DOHH2 (cell line): ENCODE measurements around the gene PTPN14.

Source experiments
- H3F3A ChIP-seq: fragments of 200-600 bp; sonication (generic), shearing (Covaris generic); 2 replicates; pipeline ENCODE4 v1.6.0; 2016; ENCODE audit warnings: antibody characterized with exemption, mild to moderate bottlenecking; ENCODE audit not compliant: control insufficient read depth, insufficient read depth
- H3K27ac ChIP-seq: fragments of 200-600 bp; sonication (generic); 2 replicates; pipeline ENCODE4 v1.5.1; 2014; ENCODE audit warnings: low read depth, mild to moderate bottlenecking, low read length, moderate library complexity
- H3K27me3 ChIP-seq: fragments of 200-600 bp; sonication (generic); 2 replicates; pipeline ENCODE4 v1.6.1; 2014; ENCODE audit warnings: mild to moderate bottlenecking, low read length, mixed read lengths; ENCODE audit not compliant: control insufficient read depth
- H3K36me3 ChIP-seq: fragments of 200-600 bp; sonication (generic); 2 replicates; pipeline ENCODE4 v1.6.1; 2014; ENCODE audit warnings: mild to moderate bottlenecking, low read length, moderate library complexity, mixed read lengths; ENCODE audit not compliant: control insufficient read depth
- H3K4me1 ChIP-seq: fragments of 200-600 bp; sonication (generic); 2 replicates; pipeline ENCODE4 v1.6.1; 2014; ENCODE audit warnings: mild to moderate bottlenecking, low read length, mixed read lengths; ENCODE audit not compliant: control insufficient read depth
- H3K4me2 ChIP-seq: fragments of 200-600 bp; sonication (generic); 2 replicates; pipeline ENCODE4 v1.6.0; 2014; ENCODE audit warnings: mild to moderate bottlenecking, low read length, moderate library complexity
- H3K4me3 ChIP-seq: fragments of 200-600 bp; sonication (generic); 2 replicates; pipeline ENCODE4 v1.5.1; 2014; ENCODE audit warnings: mild to moderate bottlenecking, low read length, mixed read lengths
- H3K79me2 ChIP-seq: fragments of 200-600 bp; sonication (generic); 2 replicates; pipeline ENCODE4 v1.6.1; 2014; ENCODE audit warnings: mild to moderate bottlenecking, low read length, mixed read lengths; ENCODE audit not compliant: control insufficient read depth
- H3K9me2 ChIP-seq: fragments of 200-600 bp; sonication (generic); replicated peaks from 2 replicates; pipeline ENCODE4 v1.6.1; 2014; ENCODE audit warnings: mild to moderate bottlenecking, low read length, mixed read lengths; ENCODE audit not compliant: control insufficient read depth
- H3K9me3 ChIP-seq: fragments of 200-600 bp; sonication (generic); 2 replicates; pipeline ENCODE4 v1.6.1; 2014; ENCODE audit warnings: antibody characterized with exemption, low read length, mixed read lengths; ENCODE audit not compliant: control insufficient read depth, insufficient read depth
- H4K20me1 ChIP-seq: fragments of 200-600 bp; sonication (generic); 2 replicates; pipeline ENCODE4 v1.6.0; 2014; ENCODE audit warnings: low read depth, mild to moderate bottlenecking, antibody characterized with exemption, low read length, moderate library complexity; ENCODE audit not compliant: control insufficient read depth, insufficient read depth
- EZH2phosphoT487 ChIP-seq: fragments of 200-600 bp; sonication (generic); IDR thresholded peaks from 2 replicates; pipeline ENCODE4 v1.6.1; 2017; ENCODE audit warnings: borderline replicate concordance, mild to moderate bottlenecking, antibody characterized with exemption, low read length, moderate library complexity, mixed read lengths
- TF ChIP-seq, protein P1 (sequence below): fragments of 200-600 bp; sonication (generic); IDR thresholded peaks from one replicate; pipeline ENCODE4 v1.5.1; 2014; ENCODE audit warnings: antibody characterized with exemption, mild to moderate bottlenecking, low read depth, low read length; ENCODE audit not compliant: poor library complexity, severe bottlenecking

The PTPN14 gene

DNA sequence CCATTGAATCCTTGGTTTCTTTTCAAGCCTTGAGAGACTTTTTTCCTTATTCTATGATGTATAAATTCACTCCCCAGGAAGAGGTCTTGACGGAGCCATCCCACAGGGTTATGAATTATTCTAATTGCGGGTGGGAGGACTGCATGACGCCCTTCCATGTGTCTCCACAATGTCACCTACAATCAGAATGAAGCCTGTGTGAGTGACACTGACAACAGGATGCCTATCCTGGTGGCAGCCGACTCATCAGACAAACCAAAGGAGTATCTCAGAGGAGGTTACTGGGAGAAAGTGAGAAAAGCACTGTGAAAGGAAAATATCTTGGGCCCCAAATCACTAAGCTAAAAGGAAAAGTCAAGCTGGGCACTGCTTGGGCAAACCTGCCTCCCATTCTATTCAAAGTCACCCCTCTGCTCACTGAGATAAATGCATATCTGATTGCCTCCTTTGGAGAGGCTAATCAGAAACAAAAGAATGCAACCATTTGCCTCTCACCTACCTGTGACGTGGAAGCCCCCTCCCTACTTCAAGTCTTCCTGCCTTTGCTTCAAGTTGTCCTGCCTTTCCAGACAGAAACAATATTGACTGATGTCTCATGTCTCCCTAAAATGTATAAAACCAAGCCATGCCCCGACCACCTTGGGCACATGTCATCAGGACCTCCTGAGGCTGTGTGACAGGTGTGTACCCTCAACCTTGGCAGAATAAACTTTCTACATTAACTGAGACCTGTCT is 172.0 kb downstream of the PTPN14 start:
- no peak overlapping the region for H3K27ac ChIP-seq
- H3K4me3 ChIP-seq, result no peak overlapping the region
- H3K4me1 ChIP-seq, result no peaks in the 10 kb centered on the region
- H3K9me2 ChIP-seq, result no peaks in the 10 kb centered on the region
- no peaks in the 10 kb centered on the region for H3K36me3 ChIP-seq
- no peaks in the 10 kb centered on the region for H3K27me3 ChIP-seq
- TF ChIP-seq, protein P1, sequence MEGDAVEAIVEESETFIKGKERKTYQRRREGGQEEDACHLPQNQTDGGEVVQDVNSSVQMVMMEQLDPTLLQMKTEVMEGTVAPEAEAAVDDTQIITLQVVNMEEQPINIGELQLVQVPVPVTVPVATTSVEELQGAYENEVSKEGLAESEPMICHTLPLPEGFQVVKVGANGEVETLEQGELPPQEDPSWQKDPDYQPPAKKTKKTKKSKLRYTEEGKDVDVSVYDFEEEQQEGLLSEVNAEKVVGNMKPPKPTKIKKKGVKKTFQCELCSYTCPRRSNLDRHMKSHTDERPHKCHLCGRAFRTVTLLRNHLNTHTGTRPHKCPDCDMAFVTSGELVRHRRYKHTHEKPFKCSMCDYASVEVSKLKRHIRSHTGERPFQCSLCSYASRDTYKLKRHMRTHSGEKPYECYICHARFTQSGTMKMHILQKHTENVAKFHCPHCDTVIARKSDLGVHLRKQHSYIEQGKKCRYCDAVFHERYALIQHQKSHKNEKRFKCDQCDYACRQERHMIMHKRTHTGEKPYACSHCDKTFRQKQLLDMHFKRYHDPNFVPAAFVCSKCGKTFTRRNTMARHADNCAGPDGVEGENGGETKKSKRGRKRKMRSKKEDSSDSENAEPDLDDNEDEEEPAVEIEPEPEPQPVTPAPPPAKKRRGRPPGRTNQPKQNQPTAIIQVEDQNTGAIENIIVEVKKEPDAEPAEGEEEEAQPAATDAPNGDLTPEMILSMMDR, result no peak
- no peak for TF ChIP-seq EZH2phosphoT487
- no peaks in the 10 kb centered on the region for H3K79me2 ChIP-seq
- no peaks in the 10 kb centered on the region for H3F3A ChIP-seq
- no peaks in the 10 kb centered on the region for H4K20me1 ChIP-seq
- H3K9me3 ChIP-seq, result no peaks in the 10 kb centered on the region
- no peak overlapping the region for H3K4me2 ChIP-seq

DNA sequence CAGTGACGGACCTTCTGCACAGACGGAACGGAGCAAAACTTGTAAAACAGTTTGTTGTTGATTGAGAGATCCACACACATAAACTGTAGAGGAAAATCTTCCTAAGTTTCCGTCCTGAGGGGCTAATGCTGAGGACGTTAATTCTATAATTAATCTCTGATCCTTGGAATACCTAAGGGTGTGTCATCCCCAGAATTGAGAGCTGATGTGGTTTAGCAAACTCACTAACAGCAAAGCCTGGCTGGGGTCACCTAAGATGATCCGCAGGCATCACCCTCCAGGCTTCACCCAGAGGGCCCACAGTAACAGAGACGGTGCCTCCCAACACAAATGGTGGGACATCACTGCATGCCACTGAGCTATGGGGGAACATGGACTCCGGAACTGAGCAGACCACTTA is 172.9 kb downstream of the PTPN14 start:
- TF ChIP-seq EZH2phosphoT487, result no peak
- TF ChIP-seq, protein P1, result no peak
- Histone ChIP-seq H3F3A (no peaks in the 10 kb centered on the region), H3K9me2 (no peaks in the 10 kb centered on the region), H4K20me1 (no peaks in the 10 kb centered on the region), H3K27me3 (no peaks in the 10 kb centered on the region), H3K27ac (no peak overlapping the region), H3K9me3 (no peaks in the 10 kb centered on the region), H3K4me1 (no peaks in the 10 kb centered on the region), H3K4me2 (no peak overlapping the region), H3K4me3 (no peak overlapping the region), H3K36me3 (no peaks in the 10 kb centered on the region), H3K79me2 (no peaks in the 10 kb centered on the region)

DNA sequence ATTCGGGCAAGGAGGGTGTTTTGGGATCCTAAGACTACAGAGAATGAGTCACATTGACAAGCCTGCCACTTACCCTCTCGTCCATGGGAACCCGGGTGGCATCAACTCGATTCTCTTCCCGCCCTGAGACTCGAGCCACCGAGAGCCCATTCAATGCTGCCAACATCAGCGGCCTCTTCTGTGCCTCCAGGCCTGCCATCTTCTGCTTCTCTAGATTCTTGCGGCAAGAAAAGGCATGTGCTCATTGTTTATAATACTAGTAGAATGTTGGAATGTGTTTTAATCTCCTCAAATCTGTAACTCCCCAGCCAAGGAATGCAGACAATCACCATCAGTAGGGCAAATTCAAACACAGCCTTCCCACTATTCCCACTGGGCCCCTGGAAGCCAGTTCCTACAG is 173.5 kb downstream of the PTPN14 start:
- Histone ChIP-seq H3K27ac (no peak overlapping the region), H3F3A (no peaks in the 10 kb centered on the region), H3K36me3 (no peaks in the 10 kb centered on the region), H3K9me2 (no peaks in the 10 kb centered on the region), H4K20me1 (no peaks in the 10 kb centered on the region), H3K4me1 (no peaks in the 10 kb centered on the region), H3K9me3 (no peaks in the 10 kb centered on the region), H3K4me3 (no peak overlapping the region), H3K4me2 (no peak overlapping the region), H3K79me2 (no peaks in the 10 kb centered on the region), H3K27me3 (no peaks in the 10 kb centered on the region)
- no peak for TF ChIP-seq EZH2phosphoT487
- TF ChIP-seq, protein P1, result no peak
